ENCODE data around the gene METTL23.

The METTL23 gene

DNA sequence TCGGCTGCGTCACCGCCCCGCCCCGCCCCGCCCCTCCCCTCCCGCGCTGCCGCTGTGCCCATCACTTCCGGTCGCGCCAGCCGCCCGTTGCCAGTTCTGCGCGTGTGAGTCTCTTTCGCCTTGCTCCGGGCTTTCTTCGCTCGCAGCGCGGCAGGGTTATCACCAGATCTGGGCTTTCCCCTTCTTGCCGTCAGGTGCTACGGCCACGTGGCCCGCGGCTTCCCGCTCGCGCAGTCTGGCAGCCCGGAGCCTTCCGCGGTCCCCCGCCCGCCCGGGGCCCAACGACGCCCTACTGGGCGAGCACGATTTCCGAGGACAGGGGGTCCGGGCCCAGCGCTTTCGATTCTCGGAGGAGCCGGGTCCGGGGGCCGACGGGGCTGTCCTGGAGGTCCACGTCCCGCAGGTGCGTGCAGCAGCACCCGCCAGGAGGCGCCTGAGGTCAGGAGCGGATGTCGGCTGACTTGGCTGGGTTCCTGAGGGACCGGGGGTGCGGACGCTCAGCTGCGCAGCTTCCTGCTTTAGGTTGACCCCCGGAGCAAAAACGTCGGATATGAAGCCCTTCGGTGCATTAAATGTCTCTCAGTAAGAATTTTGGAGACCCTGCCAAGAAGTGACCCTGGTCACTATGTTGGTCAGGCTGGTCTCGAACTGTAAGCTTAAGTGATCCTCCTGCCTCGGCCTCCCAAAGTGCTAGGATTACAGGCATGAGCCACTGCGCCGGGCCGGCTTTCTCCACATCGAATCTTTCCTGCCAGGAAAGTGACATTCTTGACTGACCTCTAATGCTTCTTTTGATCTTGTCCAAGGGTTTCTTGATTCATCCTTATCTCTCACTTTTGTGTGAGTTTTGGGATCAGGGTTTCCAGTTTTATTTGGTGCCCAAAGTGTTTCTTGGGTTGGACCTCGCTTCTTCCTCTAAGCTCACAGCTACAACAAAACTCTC, at the start of gene METTL23:
METTL23 (plus strand) TSS at position 64 of the 943 bp plus-strand sequence. CDS start 2,872 bp downstream, outside the sequence.
- TF ChIP-seq CTCF (conservative IDR thresholded peaks at IDR 0.05; ENCODE audit: low read length) = peak; percentile 70

DNA sequence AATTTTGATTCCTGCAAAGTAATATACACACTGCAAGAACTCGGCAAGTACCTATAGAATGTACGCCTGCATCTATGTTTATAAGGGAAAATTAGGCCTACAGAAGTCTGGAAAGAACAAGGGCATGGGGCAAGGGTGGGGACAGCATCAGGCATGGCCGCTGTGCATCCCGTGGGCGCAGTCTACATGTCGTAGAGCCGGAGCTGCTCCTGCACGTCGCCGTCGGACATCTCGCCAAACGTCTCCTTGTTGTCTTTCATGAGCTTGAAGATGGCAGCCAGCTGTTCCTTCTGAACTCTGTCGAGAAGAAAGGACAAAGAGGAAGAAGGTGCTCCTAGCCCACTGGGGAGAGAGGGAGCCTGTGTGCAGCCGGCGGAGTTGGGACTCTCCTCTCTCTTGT, 49.2 kb upstream of the METTL23 start:
- DNase-seq (ENCODE audit: low read depth) = no peak
- H3K4me3 ChIP-seq (ENCODE audit: low read length) = no peak overlapping the region
- no peak for TF ChIP-seq CTCF (conservative IDR thresholded peaks at IDR 0.05; ENCODE audit: low read length)

More for the DNA sequence above, at the start of gene METTL23:
- H3K4me3 ChIP-seq (ENCODE audit: low read length) = peak within 1 kb of the TSS; percentile 87
- DNase-seq (ENCODE audit: low read depth) = peak; percentile 75

DNA sequence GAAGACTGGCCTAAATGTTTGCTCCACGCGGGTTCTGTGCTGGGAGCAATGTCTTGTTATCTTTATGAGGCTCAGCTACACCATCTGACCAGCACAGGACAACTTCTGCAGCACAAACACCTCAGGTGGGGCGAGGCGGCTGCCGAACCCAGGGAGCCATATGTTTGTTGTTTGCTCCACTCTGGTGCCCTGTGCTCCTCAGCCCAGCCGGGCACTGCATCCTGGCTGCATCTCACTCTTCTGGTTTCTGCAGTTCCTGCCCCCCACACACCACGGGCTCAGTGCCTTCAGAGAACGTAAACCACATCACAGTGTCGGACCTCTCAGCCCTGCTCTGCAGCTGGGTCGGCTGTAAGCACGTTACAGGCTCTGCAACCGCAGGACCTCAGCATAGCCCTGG, 48.3 kb upstream of the METTL23 start:
- H3K4me3 ChIP-seq (ENCODE audit: low read length) = no peak overlapping the region
- DNase-seq (ENCODE audit: low read depth) = no peak
- TF ChIP-seq CTCF (conservative IDR thresholded peaks at IDR 0.05; ENCODE audit: low read length) = no peak

- TF ChIP-seq CTCF (conservative IDR thresholded peaks at IDR 0.05; ENCODE audit: low read length) = no peak
- no peak for DNase-seq (ENCODE audit: low read depth)
- no peak overlapping the region for H3K4me3 ChIP-seq (ENCODE audit: low read length)
Observed at GRCh38 chr17:76679239-76679638, 47.4 kb upstream of the METTL23 start.

DNA sequence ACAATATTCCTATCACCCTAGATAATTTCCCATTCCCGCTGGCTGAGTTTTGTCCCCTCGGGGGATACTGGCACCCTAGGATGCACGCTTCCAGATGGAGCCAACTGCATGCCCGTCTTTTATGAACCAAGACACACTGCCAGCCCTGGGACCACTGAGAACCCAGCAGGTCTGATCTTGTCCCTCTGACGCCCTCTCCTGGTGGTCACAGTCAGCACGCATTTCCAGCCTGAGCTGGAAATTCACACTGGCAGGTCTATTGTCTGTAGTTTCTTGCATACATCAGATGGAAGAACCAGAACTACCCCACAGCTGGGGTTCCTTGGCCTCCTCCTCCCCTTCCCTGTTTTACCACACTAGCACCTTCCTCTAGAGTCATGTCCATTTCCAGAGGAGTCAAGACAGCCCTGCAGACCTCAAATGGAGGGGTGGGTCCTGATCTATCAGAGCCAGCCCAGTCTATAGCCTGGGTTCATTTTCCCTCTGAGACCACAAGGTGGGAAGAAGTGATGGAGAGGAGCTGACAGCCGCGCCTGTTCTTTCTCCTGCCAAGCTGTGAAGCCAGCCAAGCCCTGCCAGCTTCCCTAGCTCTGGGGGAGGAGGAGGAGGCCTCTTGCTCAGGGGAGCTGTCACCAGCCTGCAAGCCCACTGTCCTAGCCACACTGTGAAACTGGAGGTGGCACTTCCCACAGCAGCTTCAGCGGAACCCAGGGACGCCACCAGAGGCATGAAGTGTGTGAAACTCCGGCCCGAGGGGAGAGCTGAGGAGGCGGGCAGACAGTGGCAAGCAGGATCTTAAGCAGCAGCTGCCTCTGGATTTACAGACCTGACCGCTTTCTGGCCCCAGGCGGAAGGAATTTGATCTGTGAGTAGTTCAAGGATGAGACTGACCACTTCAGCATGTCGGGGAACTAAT, 45.2 kb upstream of the METTL23 start:
- H3K4me3 ChIP-seq (ENCODE audit: low read length) = no peak overlapping the region
- DNase-seq (ENCODE audit: low read depth) = peak; percentile 61

GRCh38 chr17:76682296-76682695, 44.3 kb upstream of the METTL23 start:
- H3K4me3 ChIP-seq (ENCODE audit: low read length) = no peak overlapping the region
- TF ChIP-seq CTCF (conservative IDR thresholded peaks at IDR 0.05; ENCODE audit: low read length) = no peak
- DNase-seq (ENCODE audit: low read depth) = peak; percentile 65

More for the DNA sequence above, 45.2 kb upstream of the METTL23 start:
- TF ChIP-seq CTCF (conservative IDR thresholded peaks at IDR 0.05; ENCODE audit: low read length) = peak; percentile 77

Measured in AG10803 (cell line).